ENCODE results near the gene RDM1. TPM values are rescaled to one million over a fixed set of nuclear protein-coding genes. Genes with fewer than 3 reads are reported as not detected.

RDM1 gene
- total and polyA plus RNA-seq, 2 of the 4 experiments (the other 2 are of a cell fraction), result 0.18 TPM; not detected in 1

DNA sequence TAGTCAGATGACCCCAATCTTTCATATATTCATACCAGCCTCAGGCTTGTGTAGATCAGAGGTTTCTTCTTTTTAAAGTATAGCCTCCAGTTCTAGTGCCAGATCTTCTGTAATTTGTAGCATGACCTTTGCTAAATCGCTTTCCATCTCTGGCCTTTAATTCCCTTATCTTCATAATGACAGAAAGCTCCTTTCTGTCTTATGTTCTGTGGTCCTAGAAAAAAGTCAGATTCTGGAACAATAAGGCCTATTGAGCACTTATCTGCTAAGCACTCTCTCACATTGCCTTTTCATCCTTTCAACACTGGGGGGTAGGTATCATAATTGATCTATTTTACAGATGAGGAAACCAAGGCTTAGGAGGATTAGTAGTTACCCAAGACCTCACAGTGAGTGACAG lies 41.5 kb upstream of the RDM1 start:
- Histone ChIP-seq H4K20me1 (ENCODE audit: insufficient read depth, low read length) (no peaks in the 10 kb centered on the region), H3K14ac (replicated peaks; ENCODE audit: low read depth, low read length) (no peak overlapping the region), H3K9ac (ENCODE audit: low read depth, low read length) (no peak overlapping the region), H2BK120ac (ENCODE audit: low read depth, low read length) (no peak overlapping the region), H4K5ac (ENCODE audit: low read depth, low read length) (no peak overlapping the region), H4K8ac (ENCODE audit: low read depth in 2 of 2, low read length in 2 of 2) (no peak overlapping the region), H3K23ac (ENCODE audit: low read depth, low read length) (no peak overlapping the region), H3K4me2 (ENCODE audit: low read depth, low read length) (no peak overlapping the region), H3K79me1 (ENCODE audit: low read depth in 1 of 2, low read length in 2 of 2) (no peaks in the 10 kb centered on the region), H3K9me1 (ENCODE audit: insufficient read depth, low read length) (no peaks in the 10 kb centered on the region; the same call in 1 of the 2 replicates), H3K4me3 (ENCODE audit: insufficient read depth, low read depth, low read length) (no peak overlapping the region), H3K36me3 (ENCODE audit: control insufficient read depth, insufficient read depth, low read length) (no peaks in the 10 kb centered on the region), H3K4ac (ENCODE audit: low read depth, low read length) (no peak overlapping the region), H2AK5ac (ENCODE audit: low read depth, low read length) (no peak overlapping the region), H2BK5ac (ENCODE audit: low read depth, low read length, poor library complexity, severe bottlenecking) (no peak overlapping the region), H3K27me3 (ENCODE audit: control insufficient read depth, insufficient read depth, low read length) (peaks cover 3% of the 10 kb centered on the region; the same call in 1 of the 2 replicates), H3K27ac (ENCODE audit: insufficient read depth, low read length) (no peak overlapping the region), H4K91ac (ENCODE audit: insufficient read depth, low read depth, low read length) (no peak overlapping the region), H3K18ac (ENCODE audit: low read depth, low read length) (no peak overlapping the region), H2AK9ac (replicated peaks; ENCODE audit: low read depth, low read length, poor library complexity) (no peak overlapping the region), H2AFZ (replicated peaks; ENCODE audit: low read length, poor library complexity) (no peak overlapping the region), H2BK20ac (ENCODE audit: low read depth, low read length) (no peak overlapping the region), H2BK15ac (ENCODE audit: low read depth, low read length) (no peak overlapping the region), H3K4me1 (ENCODE audit: control insufficient read depth, insufficient read depth, low read length) (peaks cover 6% of the 10 kb centered on the region), H3K56ac (ENCODE audit: extremely low read depth, insufficient read depth, low read length) (no peak overlapping the region), H3K9me3 (ENCODE audit: control insufficient read depth, insufficient read depth, low read length) (no peaks in the 10 kb centered on the region)
- dilution Hi-C loops (cut with HindIII; ENCODE audit: low sequenced_read_pairs, unreplicated experiment), result no loop called here
- in situ Hi-C loops (cut with MboI; ENCODE audit: low sequenced_read_pairs), result loop anchor here (5.0 kb wide), 1 partner anchor 175 kb away; no protein-coding TSS in a partner anchor
- no CpG with 5 or more reads among the region's 1 CpG for WGBS, 2 experiments (ENCODE audit: extremely low coverage in 2 of 2, insufficient read length in 1 of 2)
- no peak for ATAC-seq (ENCODE audit: low read depth)
- BruUV-seq (replicated peaks), result no TSS peak
- intact Hi-C loops (cut with micrococcal nuclease), result no loop called here
- POLR2A ChIA-PET (ENCODE audit: unreplicated experiment), result no interaction called here
- CTCF ChIA-PET, result interaction anchor here (1.1 to 1.8 kb wide), 2 partner anchors 100 to 177 kb away, joined by 4 read pairs; no protein-coding TSS in a partner anchor
- DNase-seq, result no peak
- TF ChIP-seq, protein P1, sequence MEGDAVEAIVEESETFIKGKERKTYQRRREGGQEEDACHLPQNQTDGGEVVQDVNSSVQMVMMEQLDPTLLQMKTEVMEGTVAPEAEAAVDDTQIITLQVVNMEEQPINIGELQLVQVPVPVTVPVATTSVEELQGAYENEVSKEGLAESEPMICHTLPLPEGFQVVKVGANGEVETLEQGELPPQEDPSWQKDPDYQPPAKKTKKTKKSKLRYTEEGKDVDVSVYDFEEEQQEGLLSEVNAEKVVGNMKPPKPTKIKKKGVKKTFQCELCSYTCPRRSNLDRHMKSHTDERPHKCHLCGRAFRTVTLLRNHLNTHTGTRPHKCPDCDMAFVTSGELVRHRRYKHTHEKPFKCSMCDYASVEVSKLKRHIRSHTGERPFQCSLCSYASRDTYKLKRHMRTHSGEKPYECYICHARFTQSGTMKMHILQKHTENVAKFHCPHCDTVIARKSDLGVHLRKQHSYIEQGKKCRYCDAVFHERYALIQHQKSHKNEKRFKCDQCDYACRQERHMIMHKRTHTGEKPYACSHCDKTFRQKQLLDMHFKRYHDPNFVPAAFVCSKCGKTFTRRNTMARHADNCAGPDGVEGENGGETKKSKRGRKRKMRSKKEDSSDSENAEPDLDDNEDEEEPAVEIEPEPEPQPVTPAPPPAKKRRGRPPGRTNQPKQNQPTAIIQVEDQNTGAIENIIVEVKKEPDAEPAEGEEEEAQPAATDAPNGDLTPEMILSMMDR (conservative IDR thresholded peaks at IDR 0.05; ENCODE audit: low read depth, low read length), result no peak
- TF ChIP-seq SMC3 (IDR thresholded peaks at IDR 0.05; ENCODE audit: low read depth, low read length) (no peak), BHLHE40 (IDR thresholded peaks at IDR 0.05; ENCODE audit: low read depth, low read length) (no peak), NFE2L2 (IDR thresholded peaks at IDR 0.05; ENCODE audit: low read depth, low read length) (no peak), CEBPB (IDR thresholded peaks at IDR 0.05; ENCODE audit: low read depth, low read length) (no peak), MAFK (IDR thresholded peaks at IDR 0.05; ENCODE audit: low read depth, low read length) (no peak), CHD1 (IDR thresholded peaks at IDR 0.05; ENCODE audit: low read depth, low read length) (no peak), MAZ (IDR thresholded peaks at IDR 0.05; ENCODE audit: borderline replicate concordance, low read depth, low read length) (no peak), RAD21 (IDR thresholded peaks at IDR 0.05; ENCODE audit: low read length) (no peak), RCOR1 (IDR thresholded peaks at IDR 0.05; ENCODE audit: insufficient replicate concordance, low read length) (no peak), RFX5 (IDR thresholded peaks at IDR 0.05; ENCODE audit: low read depth, low read length) (no peak), POLR2A (IDR thresholded peaks at IDR 0.05; ENCODE audit: low read depth, low read length) (no peak), FOS (IDR thresholded peaks at IDR 0.05; ENCODE audit: low read depth, low read length) (no peak), MXI1 (IDR thresholded peaks at IDR 0.05; ENCODE audit: borderline replicate concordance, low read depth, low read length) (no peak)
- TF ChIP-seq, protein P2, sequence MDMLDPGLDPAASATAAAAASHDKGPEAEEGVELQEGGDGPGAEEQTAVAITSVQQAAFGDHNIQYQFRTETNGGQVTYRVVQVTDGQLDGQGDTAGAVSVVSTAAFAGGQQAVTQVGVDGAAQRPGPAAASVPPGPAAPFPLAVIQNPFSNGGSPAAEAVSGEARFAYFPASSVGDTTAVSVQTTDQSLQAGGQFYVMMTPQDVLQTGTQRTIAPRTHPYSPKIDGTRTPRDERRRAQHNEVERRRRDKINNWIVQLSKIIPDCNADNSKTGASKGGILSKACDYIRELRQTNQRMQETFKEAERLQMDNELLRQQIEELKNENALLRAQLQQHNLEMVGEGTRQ (IDR thresholded peaks at IDR 0.05; ENCODE audit: low read depth, low read length), result no peak
- TF ChIP-seq, protein P3, sequence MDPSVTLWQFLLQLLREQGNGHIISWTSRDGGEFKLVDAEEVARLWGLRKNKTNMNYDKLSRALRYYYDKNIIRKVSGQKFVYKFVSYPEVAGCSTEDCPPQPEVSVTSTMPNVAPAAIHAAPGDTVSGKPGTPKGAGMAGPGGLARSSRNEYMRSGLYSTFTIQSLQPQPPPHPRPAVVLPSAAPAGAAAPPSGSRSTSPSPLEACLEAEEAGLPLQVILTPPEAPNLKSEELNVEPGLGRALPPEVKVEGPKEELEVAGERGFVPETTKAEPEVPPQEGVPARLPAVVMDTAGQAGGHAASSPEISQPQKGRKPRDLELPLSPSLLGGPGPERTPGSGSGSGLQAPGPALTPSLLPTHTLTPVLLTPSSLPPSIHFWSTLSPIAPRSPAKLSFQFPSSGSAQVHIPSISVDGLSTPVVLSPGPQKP (IDR thresholded peaks at IDR 0.05; ENCODE audit: borderline replicate concordance, low read depth, low read length), result no peak
